Neural cell (in vitro differentiated cells): Measurements from ENCODE around the gene CREB1. TPM values are rescaled to one million over a fixed set of nuclear protein-coding genes. Genes with fewer than 3 reads are reported as not detected.

Experiments
- H2AFZ ChIP-seq: fragments of 200-600, 300-800 bp; sonication (generic), shearing (Covaris generic); 2 replicates; pipeline ENCODE4 v1.6.0; 2014; ENCODE audit warnings: low read depth, mild to moderate bottlenecking, antibody characterized with exemption, low read length, moderate library complexity
- H3F3A ChIP-seq: fragments of 200-600 bp; shearing (Covaris generic); 2 replicates; pipeline ENCODE4 v1.6.1; 2016; ENCODE audit warnings: mild to moderate bottlenecking, moderate library complexity, mixed read lengths, antibody characterized with exemption, low read length; ENCODE audit not compliant: insufficient read depth, poor library complexity, severe bottlenecking
- H3K27ac ChIP-seq: fragments of 200-600, 300-800 bp; sonication (generic), shearing (Covaris generic); 2 replicates; pipeline ENCODE4 v1.5.1; 2014; ENCODE audit warnings: mild to moderate bottlenecking, low read length, moderate library complexity
- H3K27me3 ChIP-seq: fragments of 300-800, 200-600 bp; sonication (generic), shearing (Covaris generic); 2 replicates; pipeline ENCODE4 v1.6.0; 2014; ENCODE audit warnings: mild to moderate bottlenecking, low read depth, low read length, moderate library complexity; ENCODE audit not compliant: insufficient read depth
- H3K36me3 ChIP-seq: fragments of 300-800, 200-600 bp; sonication (generic), shearing (Covaris generic); 2 replicates; pipeline ENCODE4 v1.5.1; 2014; ENCODE audit warnings: mild to moderate bottlenecking, antibody characterized with exemption, low read length, moderate library complexity; ENCODE audit not compliant: insufficient read depth
- H3K4me2 ChIP-seq: fragments of 300-800, 200-600 bp; sonication (generic), shearing (Covaris generic); 2 replicates; pipeline ENCODE4 v1.6.0; 2014; ENCODE audit warnings: mild to moderate bottlenecking, low read length
- H3K4me3 ChIP-seq: fragments of 300-800, 200-600 bp; sonication (generic), shearing (Covaris generic); 2 replicates; pipeline ENCODE4 v1.5.1; 2014; ENCODE audit warnings: mild to moderate bottlenecking, low read length, moderate library complexity
- H3K79me2 ChIP-seq: fragments of 200-600 bp; shearing (Covaris generic); replicated peaks from 2 replicates; pipeline ENCODE4 v1.6.0; 2014; ENCODE audit warnings: mild to moderate bottlenecking, low read length, moderate library complexity; ENCODE audit not compliant: insufficient read depth
- H3K9ac ChIP-seq: fragments of 300-800, 200-600 bp; sonication (generic), shearing (Covaris generic); 2 replicates; pipeline ENCODE4 v1.6.1; 2016; ENCODE audit warnings: mild to moderate bottlenecking, low read length, mixed read lengths
- H3K9me2 ChIP-seq: fragments of 200-600 bp; shearing (Covaris generic); 2 replicates; pipeline ENCODE4 v1.6.1; 2016; ENCODE audit warnings: mild to moderate bottlenecking, low read length, mixed read lengths; ENCODE audit not compliant: insufficient read depth
- H3K9me3 ChIP-seq: fragments of 200-600, 300-800 bp; sonication (generic), shearing (Covaris generic); 2 replicates; pipeline ENCODE4 v1.6.1; 2016; ENCODE audit warnings: mild to moderate bottlenecking, mixed run types, low read length, moderate library complexity, mixed read lengths
- H4K20me1 ChIP-seq: fragments of 200-600 bp; shearing (Covaris generic); 2 replicates; pipeline ENCODE4 v1.6.1; 2016; ENCODE audit warnings: mild to moderate bottlenecking, mixed run types; ENCODE audit not compliant: insufficient read depth
- EP300 ChIP-seq: fragments of 450-650 bp; conservative IDR thresholded peaks from 2 replicates; pipeline ENCODE4 v1.6.1; 2014; ENCODE audit warnings: antibody characterized with exemption, mild to moderate bottlenecking, moderate library complexity; ENCODE audit not compliant: poor library complexity, severe bottlenecking
- EZH2 ChIP-seq: fragments of 200-600, 300-800 bp; shearing (Covaris generic), sonication (generic); IDR thresholded peaks from 2 replicates; pipeline ENCODE4 v1.6.1; 2014; ENCODE audit warnings: antibody characterized with exemption, low read length, borderline replicate concordance, mild to moderate bottlenecking; ENCODE audit not compliant: insufficient read depth, poor library complexity, severe bottlenecking
- MXI1 ChIP-seq: fragments of 450-650 bp; conservative IDR thresholded peaks from 2 replicates; pipeline ENCODE4 v1.6.1; 2014; ENCODE audit warnings: antibody characterized with exemption, mild to moderate bottlenecking; ENCODE audit not compliant: poor library complexity, severe bottlenecking
- POLR2AphosphoS5 ChIP-seq: IDR thresholded peaks from 2 replicates; pipeline ENCODE4 v1.6.1; 2012
- RAD21 ChIP-seq: fragments of 450-650 bp; conservative IDR thresholded peaks from 2 replicates; pipeline ENCODE4 v1.6.1; 2014; ENCODE audit warnings: antibody characterized with exemption, mild to moderate bottlenecking, moderate library complexity
- SMC3 ChIP-seq: fragments of 450-650 bp; conservative IDR thresholded peaks from 2 replicates; pipeline ENCODE4 v1.6.1; 2014; ENCODE audit warnings: antibody characterized with exemption, mild to moderate bottlenecking, moderate library complexity; ENCODE audit not compliant: poor library complexity
- TAF1 ChIP-seq: IDR thresholded peaks from 2 replicates; pipeline ENCODE4 v1.6.1; 2012; ENCODE audit warnings: low read depth
- polyA plus RNA-seq: library from polyadenylated mRNA; depleted of rRNA; stranded (reverse); fragments of >200 nt; gene quantifications from 2 replicates; pipeline ENCODE4 v1.2.3, GENCODE V29; 2014
- TF ChIP-seq, protein P1 (sequence below): IDR thresholded peaks from 2 replicates; pipeline ENCODE4 v1.6.1; 2012; ENCODE audit warnings: borderline replicate concordance
- TF ChIP-seq, protein P2 (sequence below): fragments of 450-650 bp; IDR thresholded peaks from 2 replicates; pipeline ENCODE4 v1.5.1; 2014; ENCODE audit warnings: antibody characterized with exemption, mild to moderate bottlenecking, moderate library complexity; ENCODE audit not compliant: poor library complexity, severe bottlenecking

Gene CREB1
- polyA plus RNA-seq, 1 donor from 2014 or later, result 38.7 TPM

DNA sequence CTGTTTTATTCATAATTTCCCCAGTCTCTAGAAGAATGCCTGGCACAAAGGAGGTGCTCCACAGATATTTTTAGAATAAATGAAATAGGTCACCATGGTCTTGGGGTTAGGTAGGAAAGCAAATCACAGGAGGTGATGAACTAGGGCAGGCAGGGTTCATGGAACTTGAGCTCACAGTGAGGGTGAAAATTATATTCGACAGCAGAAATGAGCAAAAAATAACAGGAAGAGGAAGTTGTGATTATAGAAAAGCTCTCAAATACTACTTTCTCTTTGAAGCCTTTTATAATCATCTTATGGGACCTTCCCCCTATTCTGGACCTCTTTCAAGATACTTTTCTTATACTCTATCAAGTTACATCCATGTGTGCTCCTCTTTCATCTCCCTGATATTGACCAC is 4.5 kb upstream of the CREB1 start:
- TF ChIP-seq SMC3 (no peak), POLR2AphosphoS5 (no peak), EP300 (no peak), TAF1 (no peak), RAD21 (no peak), EZH2 (no peak), MXI1 (no peak)
- TF ChIP-seq, protein P1, sequence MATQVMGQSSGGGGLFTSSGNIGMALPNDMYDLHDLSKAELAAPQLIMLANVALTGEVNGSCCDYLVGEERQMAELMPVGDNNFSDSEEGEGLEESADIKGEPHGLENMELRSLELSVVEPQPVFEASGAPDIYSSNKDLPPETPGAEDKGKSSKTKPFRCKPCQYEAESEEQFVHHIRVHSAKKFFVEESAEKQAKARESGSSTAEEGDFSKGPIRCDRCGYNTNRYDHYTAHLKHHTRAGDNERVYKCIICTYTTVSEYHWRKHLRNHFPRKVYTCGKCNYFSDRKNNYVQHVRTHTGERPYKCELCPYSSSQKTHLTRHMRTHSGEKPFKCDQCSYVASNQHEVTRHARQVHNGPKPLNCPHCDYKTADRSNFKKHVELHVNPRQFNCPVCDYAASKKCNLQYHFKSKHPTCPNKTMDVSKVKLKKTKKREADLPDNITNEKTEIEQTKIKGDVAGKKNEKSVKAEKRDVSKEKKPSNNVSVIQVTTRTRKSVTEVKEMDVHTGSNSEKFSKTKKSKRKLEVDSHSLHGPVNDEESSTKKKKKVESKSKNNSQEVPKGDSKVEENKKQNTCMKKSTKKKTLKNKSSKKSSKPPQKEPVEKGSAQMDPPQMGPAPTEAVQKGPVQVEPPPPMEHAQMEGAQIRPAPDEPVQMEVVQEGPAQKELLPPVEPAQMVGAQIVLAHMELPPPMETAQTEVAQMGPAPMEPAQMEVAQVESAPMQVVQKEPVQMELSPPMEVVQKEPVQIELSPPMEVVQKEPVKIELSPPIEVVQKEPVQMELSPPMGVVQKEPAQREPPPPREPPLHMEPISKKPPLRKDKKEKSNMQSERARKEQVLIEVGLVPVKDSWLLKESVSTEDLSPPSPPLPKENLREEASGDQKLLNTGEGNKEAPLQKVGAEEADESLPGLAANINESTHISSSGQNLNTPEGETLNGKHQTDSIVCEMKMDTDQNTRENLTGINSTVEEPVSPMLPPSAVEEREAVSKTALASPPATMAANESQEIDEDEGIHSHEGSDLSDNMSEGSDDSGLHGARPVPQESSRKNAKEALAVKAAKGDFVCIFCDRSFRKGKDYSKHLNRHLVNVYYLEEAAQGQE, result no peak
- TF ChIP-seq, protein P2, sequence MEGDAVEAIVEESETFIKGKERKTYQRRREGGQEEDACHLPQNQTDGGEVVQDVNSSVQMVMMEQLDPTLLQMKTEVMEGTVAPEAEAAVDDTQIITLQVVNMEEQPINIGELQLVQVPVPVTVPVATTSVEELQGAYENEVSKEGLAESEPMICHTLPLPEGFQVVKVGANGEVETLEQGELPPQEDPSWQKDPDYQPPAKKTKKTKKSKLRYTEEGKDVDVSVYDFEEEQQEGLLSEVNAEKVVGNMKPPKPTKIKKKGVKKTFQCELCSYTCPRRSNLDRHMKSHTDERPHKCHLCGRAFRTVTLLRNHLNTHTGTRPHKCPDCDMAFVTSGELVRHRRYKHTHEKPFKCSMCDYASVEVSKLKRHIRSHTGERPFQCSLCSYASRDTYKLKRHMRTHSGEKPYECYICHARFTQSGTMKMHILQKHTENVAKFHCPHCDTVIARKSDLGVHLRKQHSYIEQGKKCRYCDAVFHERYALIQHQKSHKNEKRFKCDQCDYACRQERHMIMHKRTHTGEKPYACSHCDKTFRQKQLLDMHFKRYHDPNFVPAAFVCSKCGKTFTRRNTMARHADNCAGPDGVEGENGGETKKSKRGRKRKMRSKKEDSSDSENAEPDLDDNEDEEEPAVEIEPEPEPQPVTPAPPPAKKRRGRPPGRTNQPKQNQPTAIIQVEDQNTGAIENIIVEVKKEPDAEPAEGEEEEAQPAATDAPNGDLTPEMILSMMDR, result no peak
- no peaks in the 10 kb centered on the region for H3K36me3 ChIP-seq
- H3K27ac ChIP-seq, result no peak overlapping the region
- H4K20me1 ChIP-seq, result no peaks in the 10 kb centered on the region
- H3K9ac ChIP-seq, result no peak overlapping the region
- no peak overlapping the region for H3K4me2 ChIP-seq
- no peak overlapping the region for H3K4me3 ChIP-seq
- no peak overlapping the region for H2AFZ ChIP-seq
- no peaks in the 10 kb centered on the region for H3K9me2 ChIP-seq
- peaks cover 3% of the 10 kb centered on the region for H3F3A ChIP-seq
- no peaks in the 10 kb centered on the region for H3K9me3 ChIP-seq
- H3K27me3 ChIP-seq, result no peaks in the 10 kb centered on the region
- no peaks in the 10 kb centered on the region for H3K79me2 ChIP-seq

GRCh38 chr2:207528980-207529329 is 807 bp upstream of the CREB1 start:
- no peaks in the 10 kb centered on the region for H3K9me2 ChIP-seq
- H3F3A ChIP-seq, result peaks cover 13% of the 10 kb centered on the region
- peak overlapping the region; percentile 98 for H3K9ac ChIP-seq
- no peak overlapping the region for H3K27ac ChIP-seq
- peaks cover 34% of the 10 kb centered on the region for H3K79me2 ChIP-seq
- H2AFZ ChIP-seq, result peak overlapping the region; percentile 24
- H3K4me2 ChIP-seq, result peak overlapping the region; percentile 45
- no peaks in the 10 kb centered on the region for H3K27me3 ChIP-seq
- H3K4me3 ChIP-seq, result peak overlapping the region; percentile 92
- no peak for TF ChIP-seq POLR2AphosphoS5
- TF ChIP-seq TAF1, result no peak
- TF ChIP-seq EP300, result no peak
- TF ChIP-seq, protein P1, result no peak
- TF ChIP-seq SMC3, result no peak
- H3K9me3 ChIP-seq, result no peaks in the 10 kb centered on the region
- H3K36me3 ChIP-seq, result no peaks in the 10 kb centered on the region
- H4K20me1 ChIP-seq, result no peaks in the 10 kb centered on the region
